ENCODE measurements around the gene PDK1. TPM values are rescaled to one million over a fixed set of nuclear protein-coding genes. Genes with fewer than 3 reads are reported as not detected.
A peak's percentile ranks its signal among the peaks of the same experiment; 100 is the strongest.

The PDK1 gene
- total RNA-seq, 2 donors from 2014 or later, result 22.3 to 34.9 TPM

DNA sequence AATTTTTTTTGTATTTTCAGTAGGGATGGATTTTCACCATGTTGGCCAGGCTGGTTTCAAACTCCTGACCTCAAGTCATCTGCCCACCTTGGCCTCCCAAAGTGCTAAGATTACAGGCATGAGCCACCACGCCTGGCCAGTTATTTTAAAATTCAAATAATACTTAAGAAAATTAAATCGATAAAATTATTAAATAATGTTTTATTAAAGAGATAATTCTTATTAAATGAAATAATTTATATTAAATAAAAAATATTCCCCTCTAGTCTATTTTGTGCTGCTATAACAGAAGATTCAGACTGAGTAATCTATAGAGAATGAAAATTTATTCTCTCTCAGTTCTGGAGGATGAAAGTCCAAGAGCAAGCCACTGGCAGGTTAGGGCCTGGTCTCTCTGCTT is 61.2 kb downstream of the PDK1 start:
- ATAC-seq, result no peak
- Mint-ChIP-seq H3K4me1 (ENCODE audit: low read depth in 2 of 2) (peaks cover 0 to 2% of the 10 kb centered on the region in 2 donors), H3K36me3 (no peaks in the 10 kb centered on the region), H3K27ac (no peak overlapping the region), H3K27me3 (no peaks in the 10 kb centered on the region), H3K4me3 (no peak overlapping the region), H3K9me3 (no peaks in the 10 kb centered on the region)
- DNase-seq (ENCODE audit: low spot score), result no peak

GRCh38 chr2:172623249-172623965 is 67.5 kb downstream of the PDK1 start:
- Mint-ChIP-seq H3K27ac (no peak overlapping the region), H3K27me3 (no peaks in the 10 kb centered on the region), H3K4me3 (no peak overlapping the region), H3K36me3 (no peaks in the 10 kb centered on the region), H3K4me1 (ENCODE audit: low read depth in 2 of 2) (peaks cover 0 to 2% of the 10 kb centered on the region in 2 donors), H3K9me3 (no peaks in the 10 kb centered on the region)
- DNase-seq (ENCODE audit: low spot score) (no peak), ATAC-seq (no peak)

DNA sequence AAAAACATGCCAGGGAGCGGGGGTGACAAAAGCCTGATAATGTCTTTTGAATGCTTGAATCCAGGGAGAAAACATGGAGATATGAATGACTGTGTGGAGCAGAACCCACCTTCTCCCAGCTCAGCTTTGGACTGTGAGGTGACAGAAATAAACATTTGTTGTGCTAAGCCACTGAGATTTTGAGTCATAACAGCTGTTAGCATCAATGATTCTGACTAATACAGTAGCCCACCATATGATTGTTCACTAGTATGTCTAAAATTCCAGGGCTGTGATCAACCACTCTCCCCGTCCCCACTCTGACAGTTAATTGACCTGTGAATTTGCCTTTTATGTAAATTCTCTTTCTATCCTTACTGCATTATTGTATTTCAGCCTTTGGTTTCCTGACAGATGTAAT is 69.1 kb downstream of the PDK1 start:
- Mint-ChIP-seq H3K27ac (no peak overlapping the region), H3K36me3 (no peaks in the 10 kb centered on the region), H3K9me3 (no peaks in the 10 kb centered on the region), H3K27me3 (no peaks in the 10 kb centered on the region), H3K4me3 (no peak overlapping the region), H3K4me1 (ENCODE audit: low read depth in 2 of 2) (no peaks in the 10 kb centered on the region)
- DNase-seq (ENCODE audit: low spot score) (no peak), ATAC-seq (no peak)

DNA sequence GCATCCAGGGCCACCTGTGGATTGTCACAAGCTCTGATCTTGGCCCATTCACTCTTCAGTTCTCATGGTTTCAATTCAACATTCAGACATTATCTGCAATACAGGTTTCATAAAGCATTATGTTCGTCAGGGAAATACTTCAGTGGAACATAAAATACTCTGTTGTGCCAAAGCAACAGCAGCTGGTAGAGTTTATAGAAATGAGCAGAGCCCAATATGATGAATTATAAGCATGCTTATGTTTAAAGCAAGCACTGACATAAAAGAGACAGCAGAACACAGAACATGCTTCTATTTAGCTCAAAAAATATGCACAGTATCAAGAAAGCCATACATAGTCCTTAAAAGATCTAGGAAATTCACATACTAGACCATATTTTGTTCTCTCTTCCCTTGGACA is 71.3 kb downstream of the PDK1 start:
- H3K4me1 Mint-ChIP-seq (ENCODE audit: low read depth in 2 of 2), result no peaks in the 10 kb centered on the region
- H3K27me3 Mint-ChIP-seq, result no peaks in the 10 kb centered on the region
- no peaks in the 10 kb centered on the region for H3K9me3 Mint-ChIP-seq
- no peak overlapping the region for H3K4me3 Mint-ChIP-seq
- H3K36me3 Mint-ChIP-seq, result no peaks in the 10 kb centered on the region
- DNase-seq (ENCODE audit: low spot score) (no peak), ATAC-seq (no peak)
- no peak overlapping the region for H3K27ac Mint-ChIP-seq

GRCh38 chr2:172628085-172628484 is 72.2 kb downstream of the PDK1 start:
- no peaks in the 10 kb centered on the region for H3K9me3 Mint-ChIP-seq
- H3K36me3 Mint-ChIP-seq, result no peaks in the 10 kb centered on the region
- no peak overlapping the region for H3K27ac Mint-ChIP-seq
- DNase-seq (ENCODE audit: low spot score) (no peak), ATAC-seq (no peak)
- H3K4me3 Mint-ChIP-seq, result no peak overlapping the region
- no peaks in the 10 kb centered on the region for H3K27me3 Mint-ChIP-seq
- H3K4me1 Mint-ChIP-seq (ENCODE audit: low read depth in 2 of 2), result no peaks in the 10 kb centered on the region

- Mint-ChIP-seq H3K4me1 (ENCODE audit: low read depth in 2 of 2) (no peaks in the 10 kb centered on the region), H3K9me3 (no peaks in the 10 kb centered on the region)
Observed at GRCh38 chr2:172629586-172629985, 73.7 kb downstream of the PDK1 start.

GRCh38 chr2:172630181-172630580 is 74.3 kb downstream of the PDK1 start:
- no peak for DNase-seq (ENCODE audit: low spot score)
- Mint-ChIP-seq H3K4me3 (no peak overlapping the region), H3K4me1 (ENCODE audit: low read depth in 2 of 2) (no peaks in the 10 kb centered on the region), H3K36me3 (no peaks in the 10 kb centered on the region), H3K9me3 (no peaks in the 10 kb centered on the region), H3K27ac (no peak overlapping the region), H3K27me3 (no peaks in the 10 kb centered on the region)
- no peak for ATAC-seq

More at GRCh38 chr2:172629586-172629985, 73.7 kb downstream of the PDK1 start:
- no peak for DNase-seq (ENCODE audit: low spot score)
- Mint-ChIP-seq H3K27ac (no peak overlapping the region), H3K27me3 (no peaks in the 10 kb centered on the region), H3K4me3 (no peak overlapping the region), H3K36me3 (no peaks in the 10 kb centered on the region)
- ATAC-seq, result peak in 1 of 2 donors; percentile 36

DNA sequence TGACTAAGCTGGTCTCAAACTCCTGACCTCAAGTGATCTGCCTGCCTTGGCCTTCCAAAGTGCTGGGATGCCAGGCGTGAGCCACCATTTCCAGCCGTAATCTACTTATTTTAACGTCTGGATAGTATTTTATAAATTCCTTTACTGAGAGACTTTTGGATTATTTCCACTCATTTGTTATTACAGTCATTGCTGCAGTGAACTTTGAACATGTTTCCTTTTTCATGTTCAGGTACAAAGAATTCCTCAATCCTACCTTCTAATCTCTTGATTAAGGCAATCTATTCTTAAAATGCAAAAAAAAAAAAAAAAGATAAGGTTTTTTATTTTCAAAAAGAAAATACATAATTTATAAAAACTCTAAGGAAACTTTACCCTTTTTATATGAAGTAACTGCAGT is 78.6 kb downstream of the PDK1 start:
- Mint-ChIP-seq H3K27ac (no peak overlapping the region), H3K4me3 (no peak overlapping the region), H3K9me3 (no peaks in the 10 kb centered on the region), H3K27me3 (peaks cover 8 to 9% of the 10 kb centered on the region in 2 donors), H3K36me3 (no peaks in the 10 kb centered on the region), H3K4me1 (ENCODE audit: low read depth in 2 of 2) (no peaks in the 10 kb centered on the region)
- DNase-seq (ENCODE audit: low spot score), result no peak
- ATAC-seq, result no peak

GRCh38 chr2:172635548-172635947 is 79.7 kb downstream of the PDK1 start:
- Mint-ChIP-seq H3K27ac (no peak overlapping the region), H3K9me3 (no peaks in the 10 kb centered on the region), H3K4me1 (ENCODE audit: low read depth in 2 of 2) (no peaks in the 10 kb centered on the region), H3K4me3 (no peak overlapping the region), H3K27me3 (peaks cover 8 to 9% of the 10 kb centered on the region in 2 donors), H3K36me3 (no peaks in the 10 kb centered on the region)
- DNase-seq (ENCODE audit: low spot score) (no peak), ATAC-seq (no peak)

GRCh38 chr2:172639256-172639655 is 83.4 kb downstream of the PDK1 start:
- H3K4me3 Mint-ChIP-seq, result no peak overlapping the region
- ATAC-seq, result no peak
- H3K36me3 Mint-ChIP-seq, result no peaks in the 10 kb centered on the region
- H3K4me1 Mint-ChIP-seq (ENCODE audit: low read depth in 2 of 2), result no peaks in the 10 kb centered on the region
- DNase-seq (ENCODE audit: low spot score), result no peak
- H3K9me3 Mint-ChIP-seq, result no peaks in the 10 kb centered on the region
- no peak overlapping the region for H3K27ac Mint-ChIP-seq
- peaks cover 11 to 28% of the 10 kb centered on the region in 2 donors for H3K27me3 Mint-ChIP-seq

- H3K9me3 Mint-ChIP-seq, result no peaks in the 10 kb centered on the region
- ATAC-seq (peak in 1 of 2 donors; percentile 57), DNase-seq (ENCODE audit: low spot score) (no peak)
- no peak overlapping the region for H3K4me3 Mint-ChIP-seq
- H3K27ac Mint-ChIP-seq, result no peak overlapping the region
- H3K36me3 Mint-ChIP-seq, result no peaks in the 10 kb centered on the region
- peaks cover 11 to 28% of the 10 kb centered on the region in 2 donors for H3K27me3 Mint-ChIP-seq
- no peaks in the 10 kb centered on the region for H3K4me1 Mint-ChIP-seq (ENCODE audit: low read depth in 2 of 2)
Observed at GRCh38 chr2:172639823-172640222, 83.9 kb downstream of the PDK1 start.

- Mint-ChIP-seq H3K27ac (no peak overlapping the region), H3K4me1 (ENCODE audit: low read depth in 2 of 2) (no peaks in the 10 kb centered on the region), H3K9me3 (no peaks in the 10 kb centered on the region), H3K27me3 (peaks cover 11 to 28% of the 10 kb centered on the region in 2 donors), H3K36me3 (no peaks in the 10 kb centered on the region), H3K4me3 (no peak overlapping the region)
- DNase-seq (ENCODE audit: low spot score) (no peak), ATAC-seq (no peak)
Observed at GRCh38 chr2:172640389-172640788, 84.5 kb downstream of the PDK1 start.

- Mint-ChIP-seq H3K9me3 (no peaks in the 10 kb centered on the region), H3K36me3 (no peaks in the 10 kb centered on the region), H3K27ac (no peak overlapping the region), H3K4me3 (no peak overlapping the region), H3K4me1 (ENCODE audit: low read depth in 2 of 2) (no peaks in the 10 kb centered on the region), H3K27me3 (peaks cover 2 to 28% of the 10 kb centered on the region in 2 donors)
- DNase-seq (ENCODE audit: low spot score) (no peak), ATAC-seq (peak; percentile 15 to 36)
Observed at GRCh38 chr2:172642301-172643020, 86.6 kb downstream of the PDK1 start.

DNA sequence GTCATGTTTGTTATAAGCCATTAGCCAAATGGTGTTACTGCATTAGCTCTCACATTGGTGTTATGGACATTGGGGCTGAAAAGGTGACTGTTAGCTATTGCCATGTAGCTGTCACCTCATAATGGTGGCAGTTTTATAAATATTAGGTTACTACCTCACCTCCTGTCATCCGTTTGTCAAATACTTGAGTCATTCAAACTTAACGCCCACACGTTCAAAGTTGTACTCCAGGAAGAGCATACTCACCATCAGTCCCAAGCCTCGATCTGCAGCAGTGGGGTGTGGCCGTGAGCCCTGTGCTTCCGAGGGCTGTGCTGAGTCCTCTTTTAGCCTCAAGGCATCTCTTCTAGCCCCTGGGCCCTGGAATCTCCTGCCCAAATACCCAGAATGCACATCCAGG is 87.3 kb downstream of the PDK1 start:
- Mint-ChIP-seq H3K9me3 (peaks cover 3% of the 10 kb centered on the region), H3K36me3 (no peaks in the 10 kb centered on the region), H3K4me1 (ENCODE audit: low read depth in 2 of 2) (no peaks in the 10 kb centered on the region), H3K4me3 (no peak overlapping the region), H3K27ac (no peak overlapping the region), H3K27me3 (peaks cover 2 to 32% of the 10 kb centered on the region in 2 donors)
- DNase-seq (ENCODE audit: low spot score) (no peak), ATAC-seq (no peak)
